Mucosa of descending colon (tissue), 3 donors: ENCODE results near the gene NDFIP2. TPM values are rescaled to one million over a fixed set of nuclear protein-coding genes. Genes with fewer than 3 reads are reported as not detected.

ENCODE experiments used
- ATAC-seq: fragments of 200-7000 bp; cut with Tn5 transposase; one replicate; pipeline ENCODE4 v1.9.1; 2020; ENCODE audit warnings: mild to moderate bottlenecking, moderate library complexity
- DNase-seq, 3 donors: peaks; one replicate each; pipeline ENCODE4 v3.0.0-alpha.2; 2020
- H3K36me3 ChIP-seq: fragments of 200-600 bp; one replicate; pipeline ENCODE4 v1.8.0; 2021; ENCODE audit warnings: low read depth, mild to moderate bottlenecking
- H3K4me1 ChIP-seq: fragments of 200-600 bp; one replicate; pipeline ENCODE4 v1.8.0; 2021; ENCODE audit warnings: low read depth, mild to moderate bottlenecking
- H3K4me3 ChIP-seq: fragments of 200-600 bp; one replicate; pipeline ENCODE4 v1.8.0; 2021; ENCODE audit warnings: mild to moderate bottlenecking
- H3K9me3 ChIP-seq: fragments of 200-600 bp; one replicate; pipeline ENCODE4 v1.8.0; 2021; ENCODE audit warnings: mild to moderate bottlenecking
- CTCF ChIP-seq: fragments of 200-600 bp; IDR thresholded peaks from one replicate; pipeline ENCODE4 v1.8.0; 2022; ENCODE audit warnings: antibody characterized with exemption, mild to moderate bottlenecking
- intact Hi-C, 2 donors: fragments of 100-400 bp; cut with DNase I in 1 of 2; cut with micrococcal nuclease in 1 of 2; formaldehyde crosslinking; loops; one replicate each; pipeline versions ENCODE4 v1.11.0 to v1.11.1; 2022; cut with DNase I, micrococcal nuclease
- total RNA-seq, 3 donors: library from RNA; stranded (reverse); fragmentation: NEBNext Ultra II Directional in 2 of 3; extraction: Animal tissue kit (Norgen Biotek cat#: 25700) in 2 of 3; gene quantifications; one replicate each; pipeline versions ENCODE4 v1.2.1 to v1.2.4, GENCODE V29; 2021 to 2023
- donor health status: DM: no; HTN: no; CAD: no; lungs with moderate emphysema.
- donor health status: DM: no; HTN: no; CAD: no.
- donor health status: DM: no; HTN: yes; CAD: no.

Gene NDFIP2
- total RNA-seq, 3 donors from 2014 or later = 64.9 to 141 (median 136) TPM

- no peaks in the 10 kb centered on the region for H3K4me1 ChIP-seq
- H3K9me3 ChIP-seq = no peaks in the 10 kb centered on the region
- ATAC-seq (no peak), DNase-seq (no peak)
- intact Hi-C loops = no loop called here
- no peak for TF ChIP-seq CTCF
- no peaks in the 10 kb centered on the region for H3K36me3 ChIP-seq
- no peak overlapping the region for H3K4me3 ChIP-seq
These were observed 122.0 kb downstream of the NDFIP2 start for GRCh38 chr13:79602936-79603335.

- Histone ChIP-seq H3K9me3 (no peaks in the 10 kb centered on the region), H3K36me3 (no peaks in the 10 kb centered on the region), H3K4me1 (no peaks in the 10 kb centered on the region), H3K4me3 (no peak overlapping the region)
- no peak for TF ChIP-seq CTCF
- DNase-seq (no peak), ATAC-seq (no peak)
- intact Hi-C loops = no loop called here
These were observed 123.8 kb downstream of the NDFIP2 start for GRCh38 chr13:79604752-79605151.

Other genes with a start within 250 kb of the NDFIP2 start
- gene RBM26, start 74.9 kb upstream of the NDFIP2 start, total RNA-seq = 10 to 100 TPM; 34.0 to 42.8 (median 35.6) TPM